Karpas-422 (cell line): ENCODE data around the gene PYGM. TPM values are rescaled to one million over a fixed set of nuclear protein-coding genes. Genes with fewer than 3 reads are reported as not detected.

Source experiments
- DNase-seq: peaks from one replicate; pipeline ENCODE4 v3.0.0-alpha.2; 2015
- H2AFZ ChIP-seq: fragments of 200-600 bp; sonication (generic); 2 replicates; pipeline ENCODE4 v1.6.1; 2014; ENCODE audit warnings: antibody characterized with exemption, low read length, mixed read lengths
- H3K27ac ChIP-seq: fragments of 200-600 bp; sonication (generic); 2 replicates; pipeline ENCODE4 v1.5.1; 2014; ENCODE audit warnings: mild to moderate bottlenecking, low read length, moderate library complexity
- H3K27me3 ChIP-seq: fragments of 200-600 bp; sonication (generic); 2 replicates; pipeline ENCODE4 v1.6.1; 2014; ENCODE audit warnings: low read length, mixed read lengths
- H3K36me3 ChIP-seq: fragments of 200-600 bp; sonication (generic); 2 replicates; pipeline ENCODE4 v1.6.1; 2014; ENCODE audit warnings: low read length, mixed read lengths; ENCODE audit not compliant: insufficient read depth
- H3K4me1 ChIP-seq: fragments of 200-600 bp; sonication (generic); 2 replicates; pipeline ENCODE4 v1.6.1; 2014; ENCODE audit warnings: mild to moderate bottlenecking, low read length, mixed read lengths
- H3K4me2 ChIP-seq: fragments of 200-600 bp; sonication (generic); 2 replicates; pipeline ENCODE4 v1.6.1; 2014; ENCODE audit warnings: low read length, low read depth, mild to moderate bottlenecking; ENCODE audit not compliant: poor library complexity, severe bottlenecking
- H3K4me3 ChIP-seq: fragments of 200-600 bp; sonication (generic); 2 replicates; pipeline ENCODE4 v1.5.1; 2014; ENCODE audit warnings: mild to moderate bottlenecking, antibody characterized with exemption, low read length, mixed read lengths
- H3K79me2 ChIP-seq: fragments of 200-600 bp; sonication (generic); 2 replicates; pipeline ENCODE4 v1.6.1; 2014; ENCODE audit warnings: mild to moderate bottlenecking, low read length, mixed read lengths
- H3K9ac ChIP-seq: fragments of 200-600 bp; sonication (generic); 2 replicates; pipeline ENCODE4 v1.6.0; 2014; ENCODE audit warnings: low read length
- H3K9me2 ChIP-seq: fragments of 200-600 bp; sonication (generic), shearing (Covaris generic); replicated peaks from 2 replicates; pipeline ENCODE4 v1.6.0; 2014; ENCODE audit warnings: mild to moderate bottlenecking, low read length, moderate library complexity; ENCODE audit not compliant: insufficient read depth
- H3K9me3 ChIP-seq: fragments of 300-700, 200-600 bp; sonication (generic); 2 replicates; pipeline ENCODE4 v1.6.1; 2014; ENCODE audit warnings: low read length, mixed read lengths
- H4K20me1 ChIP-seq: fragments of 200-600 bp; sonication (generic); 2 replicates; pipeline ENCODE4 v1.6.1; 2014; ENCODE audit warnings: mild to moderate bottlenecking, antibody characterized with exemption, low read length, low read depth; ENCODE audit not compliant: insufficient read depth
- total RNA-seq: library from RNA; depleted of rRNA; stranded (reverse); fragments of >200 nt; shearing (Covaris generic); gene quantifications from 2 replicates; pipeline ENCODE4 v1.2.3, GENCODE V29; 2014; ENCODE audit warnings: low replicate concordance

The PYGM gene
- total RNA-seq, 1 experiment from 2014 or later: not detected

DNA sequence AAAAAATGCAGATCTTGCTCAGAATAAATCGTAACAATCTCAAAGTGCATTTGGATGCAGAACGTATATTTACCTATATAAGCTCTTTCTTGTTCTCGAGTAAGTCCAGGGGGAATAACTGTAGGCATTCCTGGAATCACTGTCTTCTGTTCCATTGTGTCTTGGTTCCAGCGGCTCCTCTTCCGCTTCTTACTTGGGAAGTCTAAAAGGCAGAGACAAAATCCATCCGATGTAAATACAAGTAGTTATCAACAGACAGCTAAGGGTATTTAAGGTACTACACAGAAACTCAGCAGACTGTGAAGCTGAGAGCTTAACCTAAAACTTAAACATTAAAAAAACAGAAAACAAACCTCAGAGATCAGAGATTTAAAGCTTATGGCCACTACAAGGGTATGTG lies 16.7 kb upstream of the PYGM start:
- Histone ChIP-seq H3K9ac (peak overlapping the region; percentile 97; the same call in 1 of the 2 replicates), H3K9me3 (no peaks in the 10 kb centered on the region), H4K20me1 (peaks cover 57% of the 10 kb centered on the region), H3K27ac (no peak overlapping the region), H3K4me1 (peaks cover 45% of the 10 kb centered on the region), H2AFZ (no peak overlapping the region), H3K36me3 (peaks cover 59% of the 10 kb centered on the region), H3K27me3 (no peaks in the 10 kb centered on the region), H3K9me2 (no peaks in the 10 kb centered on the region), H3K79me2 (peaks cover 57% of the 10 kb centered on the region), H3K4me2 (peak overlapping the region; percentile 97), H3K4me3 (peak overlapping the region; percentile 94)
- no peak for DNase-seq

DNA sequence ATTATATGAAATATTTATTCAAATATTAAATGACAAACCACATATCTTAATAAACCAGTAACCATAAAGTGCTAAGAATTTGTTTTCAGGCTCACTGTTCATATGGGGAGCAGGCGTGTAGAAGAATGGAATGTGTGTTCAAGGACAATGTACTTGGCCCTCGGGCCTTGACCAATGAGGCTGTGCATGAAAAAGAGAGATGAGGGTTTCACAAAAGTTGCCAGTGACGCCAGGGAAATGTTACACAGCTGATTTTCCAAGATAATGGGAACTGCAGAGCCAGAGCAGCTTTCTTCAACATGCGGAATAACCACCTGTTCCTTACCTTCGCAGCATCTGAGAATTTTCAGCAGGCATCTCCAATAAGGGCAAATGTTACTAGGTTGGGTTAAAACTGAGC lies 14.4 kb upstream of the PYGM start:
- H3K27ac ChIP-seq: no peak overlapping the region

DNA sequence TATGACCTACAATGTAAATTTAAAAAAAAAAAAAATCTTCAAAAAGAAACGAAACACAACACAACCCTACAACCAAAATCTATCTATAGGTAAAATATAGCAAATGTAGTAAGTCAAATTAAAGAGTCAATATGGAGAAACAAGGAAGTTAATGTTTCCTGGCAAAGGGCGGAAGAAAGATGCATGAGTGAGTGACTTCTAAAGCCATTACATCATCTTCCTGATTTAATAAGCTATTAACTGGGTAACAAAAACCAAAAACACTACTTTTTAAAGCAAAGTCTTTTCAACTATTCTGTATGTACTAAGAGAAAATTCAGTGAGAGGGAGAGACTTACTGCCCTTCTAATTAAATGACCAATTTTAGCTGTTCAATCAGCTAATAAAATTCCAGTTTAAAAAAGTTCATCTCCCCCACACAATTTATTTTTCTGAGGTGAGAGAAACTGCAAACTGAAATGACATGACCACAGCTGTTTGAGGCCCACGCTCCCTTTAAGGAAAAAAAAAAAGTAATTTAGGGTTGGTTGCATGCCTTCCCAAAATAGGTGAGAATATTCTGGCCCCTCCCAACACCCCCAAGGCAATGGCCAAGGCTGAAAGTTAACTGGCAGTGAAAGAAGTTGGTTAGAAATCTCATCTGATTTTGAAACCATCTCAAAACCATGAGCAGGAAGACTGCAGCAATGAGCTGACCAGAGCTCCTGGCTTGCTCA lies 12.7 kb upstream of the PYGM start:
- Histone ChIP-seq H3K27ac (peak overlapping the region; percentile 23; the same call in 1 of the 2 replicates), H3K4me2 (no peak overlapping the region), H3K9me3 (no peaks in the 10 kb centered on the region), H3K4me1 (peaks cover 32% of the 10 kb centered on the region), H3K9me2 (no peaks in the 10 kb centered on the region), H3K27me3 (no peaks in the 10 kb centered on the region), H3K36me3 (peaks cover 97% of the 10 kb centered on the region), H3K9ac (no peak overlapping the region), H3K4me3 (no peak overlapping the region), H3K79me2 (peaks cover 65% of the 10 kb centered on the region), H2AFZ (no peak overlapping the region), H4K20me1 (peaks cover 93% of the 10 kb centered on the region)
- no peak for DNase-seq

More for the DNA sequence above, 14.4 kb upstream of the PYGM start:
- H3K9me3 ChIP-seq: no peaks in the 10 kb centered on the region
- no peaks in the 10 kb centered on the region for H3K27me3 ChIP-seq
- H4K20me1 ChIP-seq: peaks cover 79% of the 10 kb centered on the region
- no peak overlapping the region for H3K4me2 ChIP-seq
- H3K9me2 ChIP-seq: no peaks in the 10 kb centered on the region
- H3K79me2 ChIP-seq: peaks cover 66% of the 10 kb centered on the region
- no peak for DNase-seq
- H3K4me3 ChIP-seq: no peak overlapping the region
- H3K9ac ChIP-seq: no peak overlapping the region
- H3K36me3 ChIP-seq: peaks cover 82% of the 10 kb centered on the region
- H2AFZ ChIP-seq: no peak overlapping the region
- peaks cover 32% of the 10 kb centered on the region for H3K4me1 ChIP-seq

DNA sequence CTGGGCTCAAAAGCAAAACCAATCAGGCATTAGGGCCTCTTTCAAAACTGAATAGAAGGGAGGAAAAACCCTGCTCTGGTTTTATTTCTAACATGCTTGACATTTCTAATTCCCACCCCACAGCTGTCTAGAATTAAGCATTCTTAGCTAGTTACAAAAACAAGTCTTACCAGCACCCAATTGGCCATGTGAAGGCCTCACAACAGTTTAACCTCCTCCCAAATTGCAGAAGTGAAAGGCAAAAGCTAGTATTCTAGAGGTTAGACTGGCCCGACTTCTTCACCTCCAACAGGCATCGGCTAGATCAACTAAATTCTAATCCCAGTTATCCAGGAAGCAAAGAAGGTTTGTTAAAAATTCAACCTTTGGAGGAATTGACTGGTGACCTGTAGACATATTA lies 12.1 kb upstream of the PYGM start:
- no peaks in the 10 kb centered on the region for H3K9me3 ChIP-seq
- no peak overlapping the region for H3K27ac ChIP-seq
- peaks cover 59% of the 10 kb centered on the region for H3K79me2 ChIP-seq
- no peak overlapping the region for H2AFZ ChIP-seq
- no peak overlapping the region for H3K4me2 ChIP-seq
- H3K4me3 ChIP-seq: no peak overlapping the region
- peaks cover 97% of the 10 kb centered on the region for H3K36me3 ChIP-seq
- H3K27me3 ChIP-seq: no peaks in the 10 kb centered on the region
- no peaks in the 10 kb centered on the region for H3K9me2 ChIP-seq
- peaks cover 28% of the 10 kb centered on the region for H3K4me1 ChIP-seq
- no peak for DNase-seq
- H3K9ac ChIP-seq: no peak overlapping the region
- peaks cover 93% of the 10 kb centered on the region for H4K20me1 ChIP-seq

DNA sequence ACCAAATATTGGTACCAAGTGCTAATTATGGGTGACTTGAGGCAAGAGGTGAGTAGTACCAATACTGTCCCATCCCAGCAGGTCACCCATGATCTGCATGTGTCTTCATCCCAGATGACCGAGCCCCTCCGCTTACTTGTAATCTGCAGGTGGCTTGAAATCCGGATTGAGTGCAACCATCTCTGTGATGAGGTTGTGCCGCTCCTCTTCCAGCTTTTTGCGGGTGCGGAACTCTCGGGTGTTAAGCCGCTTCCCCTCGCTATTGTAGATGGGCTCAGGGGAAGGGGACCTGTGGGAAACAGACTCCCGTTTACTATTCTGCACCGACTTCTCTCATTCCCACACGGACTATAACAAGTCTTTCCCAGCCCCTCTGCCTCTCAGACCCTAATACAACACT lies 10.3 kb upstream of the PYGM start:
- no peaks in the 10 kb centered on the region for H3K9me2 ChIP-seq
- H3K9me3 ChIP-seq: no peaks in the 10 kb centered on the region
- no peak overlapping the region for H2AFZ ChIP-seq
- no peak overlapping the region for H3K4me2 ChIP-seq
- DNase-seq: no peak
- no peak overlapping the region for H3K9ac ChIP-seq
- peaks cover 83% of the 10 kb centered on the region for H3K36me3 ChIP-seq
- H3K4me3 ChIP-seq: no peak overlapping the region
- peaks cover 81% of the 10 kb centered on the region for H4K20me1 ChIP-seq
- peaks cover 15% of the 10 kb centered on the region for H3K4me1 ChIP-seq
- no peaks in the 10 kb centered on the region for H3K27me3 ChIP-seq
- no peak overlapping the region for H3K27ac ChIP-seq
- peaks cover 41% of the 10 kb centered on the region for H3K79me2 ChIP-seq

- Histone ChIP-seq H2AFZ (no peak overlapping the region), H3K4me1 (peaks cover 14% of the 10 kb centered on the region), H3K9me3 (no peaks in the 10 kb centered on the region), H3K9ac (no peak overlapping the region), H3K27me3 (no peaks in the 10 kb centered on the region), H3K4me3 (no peak overlapping the region), H3K9me2 (no peaks in the 10 kb centered on the region), H4K20me1 (peaks cover 74% of the 10 kb centered on the region), H3K4me2 (no peak overlapping the region), H3K79me2 (peaks cover 34% of the 10 kb centered on the region), H3K36me3 (peaks cover 82% of the 10 kb centered on the region), H3K27ac (no peak overlapping the region)
- DNase-seq: no peak
These were observed 9.5 kb upstream of the PYGM start for GRCh38 chr11:64769283-64769682.

DNA sequence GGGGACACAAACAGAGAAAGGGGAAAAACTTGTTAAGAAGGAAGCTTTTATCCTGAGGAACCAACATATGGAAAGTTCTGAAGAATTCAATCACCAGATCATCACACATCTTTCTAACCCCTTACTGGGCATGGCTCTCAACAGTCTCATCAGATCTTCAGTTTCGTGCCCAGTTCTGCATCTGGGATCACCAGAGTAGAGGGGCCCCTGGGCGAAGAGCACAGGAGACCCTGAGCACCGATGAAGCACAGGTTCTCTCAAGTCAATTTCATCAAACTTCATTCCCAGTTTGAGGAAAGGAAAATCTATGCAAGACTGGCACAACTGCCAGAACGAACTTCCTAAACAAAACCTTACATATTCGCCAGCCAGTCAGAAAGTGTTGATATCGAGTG lies 8.5 kb upstream of the PYGM start:
- Histone ChIP-seq H3K4me2 (no peak overlapping the region), H3K4me1 (peaks cover 6% of the 10 kb centered on the region), H3K27ac (no peak overlapping the region), H3K9me2 (no peaks in the 10 kb centered on the region), H4K20me1 (peaks cover 71% of the 10 kb centered on the region), H3K27me3 (no peaks in the 10 kb centered on the region), H3K4me3 (no peak overlapping the region), H3K9me3 (no peaks in the 10 kb centered on the region), H2AFZ (no peak overlapping the region), H3K36me3 (peaks cover 79% of the 10 kb centered on the region), H3K9ac (no peak overlapping the region), H3K79me2 (peaks cover 24% of the 10 kb centered on the region)
- peak; percentile 45 for DNase-seq

GRCh38 chr11:64767344-64768299 lies 7.8 kb upstream of the PYGM start:
- H3K4me2 ChIP-seq: no peak overlapping the region
- H3K27ac ChIP-seq: no peak overlapping the region
- peaks cover 71% of the 10 kb centered on the region for H4K20me1 ChIP-seq
- no peak overlapping the region for H3K9ac ChIP-seq
- peaks cover 74% of the 10 kb centered on the region for H3K36me3 ChIP-seq
- H3K9me2 ChIP-seq: no peaks in the 10 kb centered on the region
- no peaks in the 10 kb centered on the region for H3K9me3 ChIP-seq
- peaks cover 7% of the 10 kb centered on the region; the same call in 1 of the 2 replicates for H3K4me1 ChIP-seq
- H3K27me3 ChIP-seq: no peaks in the 10 kb centered on the region
- H3K79me2 ChIP-seq: peaks cover 18% of the 10 kb centered on the region
- H2AFZ ChIP-seq: no peak overlapping the region
- no peak overlapping the region for H3K4me3 ChIP-seq
- peak; percentile 89 for DNase-seq
